ENCODE measurements around the gene LGALS9C. TPM values are rescaled to one million over a fixed set of nuclear protein-coding genes. Genes with fewer than 3 reads are reported as not detected.
"Not testable (repeated sequence)": the region's sequence is repeated elsewhere in the genome, so short reads cannot be mapped to it uniquely, and the experiment has no call there.

The LGALS9C gene
- total RNA-seq = not detected
- long read RNA-seq, partial matches to known transcripts = 0 of 1 reads
- long read RNA-seq, other reads (novel, unspliced or antisense) = 1 of 1 reads

- H3K4me3 ChIP-seq; H3K36me3 ChIP-seq; H3K9me3 ChIP-seq; DNase-seq; H3K4me1 ChIP-seq; intact Hi-C loops (cut with DNase I); H3K27ac ChIP-seq; H3K27me3 ChIP-seq: not testable (repeated sequence)
- peak; percentile 90 for ATAC-seq
These were observed at the start of gene LGALS9C for GRCh38 chr17:18476508-18477308. Gene LGALS9C, plus strand, starts transcription at chr17:18476789. Its CDS starts 66 bp downstream, at chr17:18476855.

- H3K27me3 ChIP-seq; DNase-seq; ATAC-seq; H3K27ac ChIP-seq; H3K36me3 ChIP-seq; intact Hi-C loops (cut with DNase I); H3K4me3 ChIP-seq; H3K4me1 ChIP-seq; H3K9me3 ChIP-seq: not testable (repeated sequence)
These were observed 44.4 kb upstream of the LGALS9C start for GRCh38 chr17:18432206-18432605.

DNA sequence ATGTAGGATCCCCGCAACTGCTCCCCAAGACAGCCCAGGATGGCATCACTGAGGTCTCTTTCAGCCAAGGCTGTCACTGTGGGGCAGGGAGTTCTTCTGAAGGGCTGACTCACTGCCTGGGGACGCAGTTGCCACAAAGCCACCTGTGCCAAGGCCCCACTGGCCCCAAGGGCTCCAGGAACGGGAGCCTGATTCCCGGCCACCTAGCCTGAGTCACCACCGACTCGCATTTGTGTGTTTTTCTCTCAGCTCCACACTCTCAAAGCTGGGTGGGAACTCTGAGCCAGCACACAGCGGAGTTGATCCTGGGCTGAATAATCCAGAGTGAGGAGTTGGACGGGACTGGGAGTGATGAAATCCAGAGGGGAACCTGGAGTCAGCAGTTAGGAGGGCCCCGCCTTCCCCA is 37.1 kb upstream of the LGALS9C start:
- H3K4me3 ChIP-seq; H3K9me3 ChIP-seq; H3K36me3 ChIP-seq; H3K27ac ChIP-seq; intact Hi-C loops (cut with DNase I); H3K27me3 ChIP-seq; DNase-seq; H3K4me1 ChIP-seq: not testable (repeated sequence)
- ATAC-seq = peak; percentile 77

DNA sequence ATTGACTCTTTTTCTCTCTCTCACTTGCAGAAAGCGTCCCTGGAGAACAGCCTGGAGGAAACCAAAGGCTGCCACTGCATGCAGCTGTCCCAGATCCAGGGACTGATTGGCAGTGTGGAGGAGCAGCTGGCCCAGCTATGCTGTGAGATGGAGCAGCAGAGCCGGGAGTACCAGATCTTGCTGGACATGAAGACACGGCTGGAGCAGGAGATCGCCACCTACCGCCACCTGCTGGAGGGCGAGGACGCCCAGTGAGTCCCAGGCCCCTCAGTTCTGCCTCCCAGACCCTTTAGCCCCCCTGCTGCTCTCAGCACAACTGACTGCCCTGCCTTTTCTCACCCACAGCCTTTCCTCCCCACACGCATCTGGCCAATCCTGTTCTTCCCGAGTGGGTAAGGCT is 34.5 kb upstream of the LGALS9C start:
- DNase-seq = peak; percentile 68
- intact Hi-C loops (cut with DNase I); H3K9me3 ChIP-seq; H3K4me1 ChIP-seq; H3K36me3 ChIP-seq; H3K27ac ChIP-seq; H3K27me3 ChIP-seq; H3K4me3 ChIP-seq: not testable (repeated sequence)
- TF ChIP-seq, protein P1, sequence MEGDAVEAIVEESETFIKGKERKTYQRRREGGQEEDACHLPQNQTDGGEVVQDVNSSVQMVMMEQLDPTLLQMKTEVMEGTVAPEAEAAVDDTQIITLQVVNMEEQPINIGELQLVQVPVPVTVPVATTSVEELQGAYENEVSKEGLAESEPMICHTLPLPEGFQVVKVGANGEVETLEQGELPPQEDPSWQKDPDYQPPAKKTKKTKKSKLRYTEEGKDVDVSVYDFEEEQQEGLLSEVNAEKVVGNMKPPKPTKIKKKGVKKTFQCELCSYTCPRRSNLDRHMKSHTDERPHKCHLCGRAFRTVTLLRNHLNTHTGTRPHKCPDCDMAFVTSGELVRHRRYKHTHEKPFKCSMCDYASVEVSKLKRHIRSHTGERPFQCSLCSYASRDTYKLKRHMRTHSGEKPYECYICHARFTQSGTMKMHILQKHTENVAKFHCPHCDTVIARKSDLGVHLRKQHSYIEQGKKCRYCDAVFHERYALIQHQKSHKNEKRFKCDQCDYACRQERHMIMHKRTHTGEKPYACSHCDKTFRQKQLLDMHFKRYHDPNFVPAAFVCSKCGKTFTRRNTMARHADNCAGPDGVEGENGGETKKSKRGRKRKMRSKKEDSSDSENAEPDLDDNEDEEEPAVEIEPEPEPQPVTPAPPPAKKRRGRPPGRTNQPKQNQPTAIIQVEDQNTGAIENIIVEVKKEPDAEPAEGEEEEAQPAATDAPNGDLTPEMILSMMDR (IDR thresholded peaks at IDR 0.05) = peak; percentile 15
- ATAC-seq = peak; percentile 34

GRCh38 chr17:18442532-18442931 is 34.1 kb upstream of the LGALS9C start:
- H3K27ac ChIP-seq; H3K27me3 ChIP-seq; DNase-seq; H3K4me1 ChIP-seq; H3K36me3 ChIP-seq; intact Hi-C loops (cut with DNase I); H3K4me3 ChIP-seq; H3K9me3 ChIP-seq: not testable (repeated sequence)
- ATAC-seq = peak; percentile 10

DNA sequence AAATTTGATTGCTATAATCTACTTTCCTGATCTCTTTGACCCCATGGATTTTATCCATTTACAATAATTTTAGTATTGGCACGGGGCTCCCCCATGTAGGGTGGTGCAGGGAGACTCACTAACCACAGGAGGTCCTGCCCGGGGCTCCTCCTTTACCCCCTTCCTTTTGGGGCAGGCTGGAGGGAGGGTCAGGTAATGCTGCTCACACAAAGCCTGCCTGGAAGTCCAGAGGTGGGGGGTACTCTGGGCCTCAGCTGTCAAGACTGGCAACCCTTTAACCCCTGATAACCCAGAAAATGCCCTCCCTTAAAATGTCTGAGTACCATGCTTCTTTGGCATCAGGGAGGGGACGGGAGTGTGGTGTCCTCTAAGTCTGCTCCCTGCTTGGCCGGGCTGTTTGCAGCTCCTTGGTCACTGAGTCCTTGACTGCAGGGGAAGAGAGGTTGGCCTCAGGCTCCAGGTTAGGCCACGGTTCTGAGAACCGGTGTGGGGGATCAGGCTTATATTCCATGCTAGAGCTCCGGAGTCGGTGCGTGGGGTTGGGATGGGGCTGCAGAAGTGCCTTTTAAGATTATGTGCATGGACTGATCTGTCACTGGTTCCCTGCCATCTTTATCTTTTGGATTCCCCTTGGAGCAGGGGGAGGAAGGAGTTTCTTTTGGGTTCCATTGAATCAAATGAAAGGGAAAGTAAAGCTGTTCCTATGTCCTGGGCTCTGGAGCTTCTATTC is 28.9 kb upstream of the LGALS9C start:
- H3K4me1 ChIP-seq; H3K27ac ChIP-seq; H3K27me3 ChIP-seq; H3K4me3 ChIP-seq; H3K9me3 ChIP-seq; H3K36me3 ChIP-seq; DNase-seq; ATAC-seq; intact Hi-C loops (cut with DNase I): not testable (repeated sequence)

- ATAC-seq; intact Hi-C loops (cut with DNase I); H3K9me3 ChIP-seq: not testable (repeated sequence)
These were observed 28.3 kb upstream of the LGALS9C start for GRCh38 chr17:18448311-18448710.

DNA sequence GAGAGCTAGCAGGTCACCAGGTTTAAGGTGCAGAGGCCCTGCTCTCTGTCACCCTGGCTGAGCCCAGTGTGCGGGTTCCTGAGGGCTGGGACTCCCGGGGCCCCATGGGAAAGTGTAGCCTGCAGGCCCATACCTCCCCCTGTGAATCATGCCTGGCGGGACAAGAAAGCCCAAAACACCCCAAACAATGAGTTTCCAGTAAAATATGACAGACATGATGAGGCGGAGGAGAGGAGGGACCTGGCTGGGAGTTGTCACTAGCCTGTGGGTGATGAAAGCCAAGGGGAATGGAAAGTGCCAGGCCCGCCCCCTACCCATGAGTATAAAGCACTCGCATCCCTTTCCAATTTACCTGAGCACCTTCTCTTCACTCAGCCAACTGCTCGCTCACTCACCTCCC is 26.8 kb upstream of the LGALS9C start:
- H3K27ac ChIP-seq = not testable (repeated sequence)

More at GRCh38 chr17:18448311-18448710, 28.3 kb upstream of the LGALS9C start:
- H3K27me3 ChIP-seq, H3K4me3 ChIP-seq, DNase-seq, H3K36me3 ChIP-seq, H3K4me1 ChIP-seq, H3K27ac ChIP-seq: not testable (repeated sequence)

DNA sequence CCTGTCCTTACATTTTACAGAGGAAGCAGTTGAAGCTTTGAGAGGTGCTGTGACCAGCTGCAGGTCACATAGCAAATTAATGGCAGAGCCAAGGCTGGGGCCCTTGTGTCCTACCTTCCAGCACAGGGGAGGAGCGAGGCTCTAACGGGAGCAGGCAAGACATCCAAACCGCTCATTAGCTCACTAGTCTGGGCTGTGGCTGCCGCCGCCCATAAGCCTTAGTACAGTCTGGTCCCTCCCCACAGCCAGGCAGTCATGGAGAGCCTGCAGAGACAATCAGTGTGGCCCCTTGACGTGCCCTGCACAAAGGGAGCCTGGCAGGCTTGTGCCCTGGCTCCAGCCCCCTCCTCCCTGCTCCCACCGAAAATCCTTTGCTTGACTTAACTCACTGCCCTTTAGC is 25.6 kb upstream of the LGALS9C start:
- not testable (repeated sequence) for ATAC-seq, H3K9me3 ChIP-seq

More for the DNA sequence above, 26.8 kb upstream of the LGALS9C start:
- H3K27me3 ChIP-seq; H3K9me3 ChIP-seq; DNase-seq; H3K36me3 ChIP-seq; intact Hi-C loops (cut with DNase I); ATAC-seq; H3K4me3 ChIP-seq; H3K4me1 ChIP-seq: not testable (repeated sequence)

GRCh38 chr17:18451969-18452368 is 24.6 kb upstream of the LGALS9C start:
- ATAC-seq; H3K27ac ChIP-seq; H3K4me1 ChIP-seq; DNase-seq; H3K9me3 ChIP-seq; H3K27me3 ChIP-seq; H3K36me3 ChIP-seq; intact Hi-C loops (cut with DNase I); H3K4me3 ChIP-seq: not testable (repeated sequence)

More for the DNA sequence above, 25.6 kb upstream of the LGALS9C start:
- DNase-seq; H3K4me3 ChIP-seq; H3K27ac ChIP-seq; H3K4me1 ChIP-seq; H3K27me3 ChIP-seq; H3K36me3 ChIP-seq; intact Hi-C loops (cut with DNase I): not testable (repeated sequence)

DNA sequence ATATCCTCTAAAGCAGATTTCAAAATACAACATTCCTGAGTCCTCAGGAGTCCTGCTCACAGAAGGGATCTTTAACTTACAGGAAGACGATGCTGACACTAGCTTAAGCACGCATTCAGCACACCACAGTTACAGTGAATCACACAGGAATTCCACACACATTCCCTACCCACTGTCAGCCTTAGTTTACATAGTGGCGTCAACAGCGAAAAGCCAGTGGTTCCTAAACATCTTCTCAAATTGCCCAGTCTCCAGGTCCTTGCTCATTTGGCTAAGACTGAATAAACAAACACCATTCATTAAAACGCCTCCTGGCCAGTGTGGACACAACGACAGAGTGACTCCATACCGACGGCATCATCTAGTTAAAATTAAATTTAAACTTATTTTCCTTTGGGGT is 17.6 kb upstream of the LGALS9C start:
- ATAC-seq; H3K27me3 ChIP-seq; H3K4me1 ChIP-seq; H3K27ac ChIP-seq; intact Hi-C loops (cut with DNase I); H3K36me3 ChIP-seq; DNase-seq; H3K4me3 ChIP-seq; H3K9me3 ChIP-seq: not testable (repeated sequence)

GRCh38 chr17:18463831-18464502 is 12.6 kb upstream of the LGALS9C start:
- H3K9me3 ChIP-seq; DNase-seq; H3K27ac ChIP-seq; H3K4me1 ChIP-seq; H3K27me3 ChIP-seq; ATAC-seq; intact Hi-C loops (cut with DNase I); H3K36me3 ChIP-seq; H3K4me3 ChIP-seq: not testable (repeated sequence)

All from upper lobe of right lung (tissue), 1 donor.